ENCODE data around the gene DUSP15. TPM values are rescaled to one million over a fixed set of nuclear protein-coding genes. Genes with fewer than 3 reads are reported as not detected.
"Not testable (repeated sequence)": the region's sequence is repeated elsewhere in the genome, so short reads cannot be mapped to it uniquely, and the experiment has no call there.

DUSP15 gene
- total RNA-seq = 1 to 10 TPM; 3.8 to 7.2 TPM
- polyA plus RNA-seq (2013, experiment 1 of 2) = 7.3 TPM
- polyA plus RNA-seq (2013, experiment 2 of 2) = 7.6 TPM
- long read RNA-seq, experiment 1, partial matches to known transcripts = 1 of 7 reads
- long read RNA-seq, experiment 1, other reads (novel, unspliced or antisense) = 1 of 7 reads
- long read RNA-seq, experiment 2, partial matches to known transcripts = 1 of 5 reads
- long read RNA-seq, experiment 2, other reads (novel, unspliced or antisense) = 3 of 5 reads
- long read RNA-seq, experiment 3 = 0 reads
- long read RNA-seq, experiment 4 = 0 reads

- Mint-ChIP-seq H3K4me3 (peak within 1 kb of the TSS; percentile 72), H3K27ac (no peak within 1 kb of the TSS), H3K9me3 (no peaks in the 10 kb centered on the region), H3K36me3 (ENCODE audit: low read depth) (no peaks in the 10 kb centered on the region), H3K4me1 (peaks cover 8% of the 10 kb centered on the region), H3K27me3 (ENCODE audit: insufficient read depth) (peaks cover 75% of the 10 kb centered on the region)
- peak; percentile 78 for DNase-seq
- Histone ChIP-seq H3K27me3 (ENCODE audit: control insufficient read depth, insufficient read depth, low read length, poor library complexity, severe bottlenecking) (peaks cover 42% of the 10 kb centered on the region), H3K27ac (ENCODE audit: low read depth, low read length) (no peak within 1 kb of the TSS), H3K4me1 (ENCODE audit: control insufficient read depth, insufficient read depth, low read length) (no peaks in the 10 kb centered on the region), H3K9ac (ENCODE audit: extremely low read depth, low read length, poor library complexity, severe bottlenecking) (peak within 1 kb of the TSS; percentile 49), H3K36me3 (ENCODE audit: control insufficient read depth, insufficient read depth, low read length) (no peaks in the 10 kb centered on the region), H3K4me3 (ENCODE audit: low read length) (peak within 1 kb of the TSS; percentile 83), H3K9me3 (ENCODE audit: control insufficient read depth, low read length) (no peaks in the 10 kb centered on the region)
- 1% methylated on average over 36 to 80 of the region's 80 CpGs for WGBS, 2 experiments (ENCODE audit: insufficient coverage in 1 of 2, insufficient read length in 1 of 2)
- no peak for TF ChIP-seq CTCF (conservative IDR thresholded peaks at IDR 0.05)
Observed at GRCh38 chr20:31869942-31870725, at the start of gene DUSP15, which contains the start of gene TTLL9. Gene DUSP15, minus strand, starts transcription at chr20:31870527. Its CDS starts 190 bp downstream, at chr20:31870337. Gene TTLL9, plus strand, starts transcription at chr20:31870634. Its CDS starts 493 bp downstream, at chr20:31871127.

GRCh38 chr20:31919410-31920155, 49.3 kb upstream of the DUSP15 start:
- H3K9ac ChIP-seq (ENCODE audit: extremely low read depth, low read length, poor library complexity, severe bottlenecking) = no peak overlapping the region
- Mint-ChIP-seq H3K4me1 (peaks cover 6% of the 10 kb centered on the region), H3K36me3 (ENCODE audit: low read depth) (no peaks in the 10 kb centered on the region), H3K4me3 (no peak overlapping the region), H3K27ac (no peak overlapping the region), H3K9me3 (no peaks in the 10 kb centered on the region), H3K27me3 (ENCODE audit: insufficient read depth) (no peaks in the 10 kb centered on the region)
- no peaks in the 10 kb centered on the region for H3K27me3 ChIP-seq (ENCODE audit: control insufficient read depth, insufficient read depth, low read length, poor library complexity, severe bottlenecking)
- no peaks in the 10 kb centered on the region for H3K4me1 ChIP-seq (ENCODE audit: control insufficient read depth, insufficient read depth, low read length)
- no peak overlapping the region for H3K27ac ChIP-seq (ENCODE audit: low read depth, low read length)
- DNase-seq = peak; percentile 44
- WGBS, 2 experiments (ENCODE audit: insufficient coverage in 1 of 2, insufficient read length in 1 of 2) = 20 to 59% methylated on average over 2 to 6 of the region's 6 CpGs
- H3K4me3 ChIP-seq (ENCODE audit: low read length) = no peak overlapping the region
- TF ChIP-seq CTCF (conservative IDR thresholded peaks at IDR 0.05) = no peak
- H3K36me3 ChIP-seq (ENCODE audit: control insufficient read depth, insufficient read depth, low read length) = no peaks in the 10 kb centered on the region
- H3K9me3 ChIP-seq (ENCODE audit: control insufficient read depth, low read length) = peaks cover 6% of the 10 kb centered on the region

- Histone ChIP-seq H3K27ac (ENCODE audit: low read depth, low read length) (no peak overlapping the region), H3K27me3 (ENCODE audit: control insufficient read depth, insufficient read depth, low read length, poor library complexity, severe bottlenecking) (no peaks in the 10 kb centered on the region), H3K9me3 (ENCODE audit: control insufficient read depth, low read length) (peaks cover 6% of the 10 kb centered on the region), H3K4me1 (ENCODE audit: control insufficient read depth, insufficient read depth, low read length) (no peaks in the 10 kb centered on the region), H3K4me3 (ENCODE audit: low read length) (no peak overlapping the region), H3K36me3 (ENCODE audit: control insufficient read depth, insufficient read depth, low read length) (no peaks in the 10 kb centered on the region), H3K9ac (ENCODE audit: extremely low read depth, low read length, poor library complexity, severe bottlenecking) (no peak overlapping the region)
- no peak overlapping the region for H3K27ac Mint-ChIP-seq
- no peaks in the 10 kb centered on the region for H3K9me3 Mint-ChIP-seq
- peaks cover 4% of the 10 kb centered on the region for H3K4me1 Mint-ChIP-seq
- DNase-seq = peak; percentile 35
- no peaks in the 10 kb centered on the region for H3K27me3 Mint-ChIP-seq (ENCODE audit: insufficient read depth)
- TF ChIP-seq CTCF (conservative IDR thresholded peaks at IDR 0.05) = no peak
- no peaks in the 10 kb centered on the region for H3K36me3 Mint-ChIP-seq (ENCODE audit: low read depth)
- 92 to 97% methylated on average over 6 to 7 of the region's 7 CpGs for WGBS, 2 experiments (ENCODE audit: insufficient coverage in 1 of 2, insufficient read length in 1 of 2)
- H3K4me3 Mint-ChIP-seq = no peak overlapping the region
Observed at GRCh38 chr20:31918466-31919105, 48.3 kb upstream of the DUSP15 start.

GRCh38 chr20:31917962-31918412, 47.7 kb upstream of the DUSP15 start:
- H3K9me3 Mint-ChIP-seq; H3K4me3 ChIP-seq (ENCODE audit: low read length); H3K36me3 Mint-ChIP-seq (ENCODE audit: low read depth); H3K27ac ChIP-seq (ENCODE audit: low read depth, low read length); H3K36me3 ChIP-seq (ENCODE audit: control insufficient read depth, insufficient read depth, low read length); H3K9me3 ChIP-seq (ENCODE audit: control insufficient read depth, low read length); H3K4me1 Mint-ChIP-seq; H3K4me3 Mint-ChIP-seq; H3K9ac ChIP-seq (ENCODE audit: extremely low read depth, low read length, poor library complexity, severe bottlenecking); H3K27me3 ChIP-seq (ENCODE audit: control insufficient read depth, insufficient read depth, low read length, poor library complexity, severe bottlenecking); H3K27me3 Mint-ChIP-seq (ENCODE audit: insufficient read depth); H3K27ac Mint-ChIP-seq; H3K4me1 ChIP-seq (ENCODE audit: control insufficient read depth, insufficient read depth, low read length): not testable (repeated sequence)
- peak; percentile 24 for DNase-seq
- 67 to 71% methylated on average over 5 to 7 of the region's 7 CpGs for WGBS, 2 experiments (ENCODE audit: insufficient coverage in 1 of 2, insufficient read length in 1 of 2)

All from endodermal cell (in vitro differentiated cells).